ENCODE measurements around the gene IGFBP2. TPM values are rescaled to one million over a fixed set of nuclear protein-coding genes. Genes with fewer than 3 reads are reported as not detected.

The IGFBP2 gene
- total and polyA plus RNA-seq, 2 of the 13 experiments (the other 11 are each of a cell fraction or from before 2014, with no cell fraction given) = 2.0 to 5.8 TPM

GRCh38 chr2:216664593-216665034 lies 31.4 kb downstream of the IGFBP2 start:
- Histone ChIP-seq H2AFZ (ENCODE audit: low read length) (no peak overlapping the region), H4K20me1 (ENCODE audit: insufficient read depth, low read length) (no peaks in the 10 kb centered on the region), H3K4me2 (ENCODE audit: low read depth, low read length) (no peak overlapping the region), H3K79me2 (ENCODE audit: insufficient read depth, low read length) (no peaks in the 10 kb centered on the region), H3K4me3 (replicated peaks in 1 of 3; ENCODE audit: insufficient read depth in 1 of 3, low read depth in 2 of 3, low read length in 3 of 3) (no peak overlapping the region), H3K4me1 (ENCODE audit: insufficient read depth, low read length) (peaks cover 20% of the 10 kb centered on the region), H3K9ac (ENCODE audit: insufficient read depth, low read depth, low read length) (no peak overlapping the region), H3K36me3 (replicated peaks in 1 of 2; ENCODE audit: control insufficient read depth in 1 of 2, insufficient read depth in 2 of 2, low read length in 2 of 2) (no peaks in the 10 kb centered on the region), H3K27me3 (ENCODE audit: control insufficient read depth in 1 of 2, insufficient read depth in 2 of 2, low read length in 2 of 2) (peaks cover 0 to 18% of the 10 kb centered on the region in 2 experiments; a peak in 4 of 5 replicates), H3K27ac (ENCODE audit: extremely low read length, insufficient read depth, low read length) (no peak overlapping the region), H3K9me3 (ENCODE audit: low read length) (no peaks in the 10 kb centered on the region)
- in situ Hi-C loops (cut with HindIII; ENCODE audit: extremely low pct_ligation_motif_present, low pct_unique_long_range_greater_than_20kb) = loop anchor here (5.0 kb wide), 1 partner anchor 147 kb away; no protein-coding TSS in a partner anchor
- ATAC-seq (peak; percentile 63), DNase-seq (ENCODE audit: low spot score) (no peak), FAIRE-seq (no peak)
- TF ChIP-seq ZNF724P (CRISPR knock-in tag; IDR thresholded peaks at IDR 0.05; ENCODE audit: borderline replicate concordance) (peak; percentile 36; the same call in 1 of the 2 replicates), ZNF143 (CRISPR knock-in tag; IDR thresholded peaks at IDR 0.05) (no peak), RAD21 (CRISPR knock-in tag; IDR thresholded peaks at IDR 0.05) (peak; percentile 51), STAG1 (CRISPR knock-in tag; IDR thresholded peaks at IDR 0.05) (peak; percentile 77), SMC3 (IDR thresholded peaks at IDR 0.05; ENCODE audit: low read length) (peak; percentile 53), ZNF263 (CRISPR knock-in tag; IDR thresholded peaks at IDR 0.05) (0 out of 2 replicates have a peak, but pooled peaks have one; percentile 33), MIXL1 (CRISPR knock-in tag; IDR thresholded peaks at IDR 0.05) (no peak), KAT2B (IDR thresholded peaks at IDR 0.05; ENCODE audit: borderline replicate concordance, low read depth, low read length) (no peak), GATAD1 (CRISPR knock-in tag; IDR thresholded peaks at IDR 0.05) (no peak), ZNF547 (CRISPR knock-in tag; IDR thresholded peaks at IDR 0.05) (no peak), ZNF777 (CRISPR knock-in tag; IDR thresholded peaks at IDR 0.05) (no peak), ZNF660 (CRISPR knock-in tag; IDR thresholded peaks at IDR 0.05; ENCODE audit: borderline replicate concordance, low read depth) (no peak), KDM2A (CRISPR knock-in tag; IDR thresholded peaks at IDR 0.05; ENCODE audit: borderline replicate concordance, low read depth) (peak; percentile 40; the same call in 1 of the 2 replicates), BORCS8-MEF2B (CRISPR knock-in tag; IDR thresholded peaks at IDR 0.05) (0 out of 2 replicates have a peak, but pooled peaks have one; percentile 21), FOSL2 (CRISPR knock-in tag; IDR thresholded peaks at IDR 0.05) (peak; percentile 95), JUND (CRISPR knock-in tag; IDR thresholded peaks at IDR 0.05) (peak; percentile 30; the same call in 1 of the 2 replicates), ZFP41 (CRISPR knock-in tag; IDR thresholded peaks at IDR 0.05; ENCODE audit: borderline replicate concordance) (no peak), AKAP8 (CRISPR knock-in tag; IDR thresholded peaks at IDR 0.05) (no peak), SALL1 (CRISPR knock-in tag; IDR thresholded peaks at IDR 0.05) (peak; percentile 40; the same call in 1 of the 2 replicates), ZNF75D (CRISPR knock-in tag; IDR thresholded peaks at IDR 0.05; ENCODE audit: borderline replicate concordance) (no peak)
- TF ChIP-seq, protein P1, sequence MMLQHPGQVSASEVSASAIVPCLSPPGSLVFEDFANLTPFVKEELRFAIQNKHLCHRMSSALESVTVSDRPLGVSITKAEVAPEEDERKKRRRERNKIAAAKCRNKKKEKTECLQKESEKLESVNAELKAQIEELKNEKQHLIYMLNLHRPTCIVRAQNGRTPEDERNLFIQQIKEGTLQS (CRISPR knock-in tag; IDR thresholded peaks at IDR 0.05) = 0 out of 2 replicates have a peak, but pooled peaks have one; percentile 53
- TF ChIP-seq, protein P2, sequence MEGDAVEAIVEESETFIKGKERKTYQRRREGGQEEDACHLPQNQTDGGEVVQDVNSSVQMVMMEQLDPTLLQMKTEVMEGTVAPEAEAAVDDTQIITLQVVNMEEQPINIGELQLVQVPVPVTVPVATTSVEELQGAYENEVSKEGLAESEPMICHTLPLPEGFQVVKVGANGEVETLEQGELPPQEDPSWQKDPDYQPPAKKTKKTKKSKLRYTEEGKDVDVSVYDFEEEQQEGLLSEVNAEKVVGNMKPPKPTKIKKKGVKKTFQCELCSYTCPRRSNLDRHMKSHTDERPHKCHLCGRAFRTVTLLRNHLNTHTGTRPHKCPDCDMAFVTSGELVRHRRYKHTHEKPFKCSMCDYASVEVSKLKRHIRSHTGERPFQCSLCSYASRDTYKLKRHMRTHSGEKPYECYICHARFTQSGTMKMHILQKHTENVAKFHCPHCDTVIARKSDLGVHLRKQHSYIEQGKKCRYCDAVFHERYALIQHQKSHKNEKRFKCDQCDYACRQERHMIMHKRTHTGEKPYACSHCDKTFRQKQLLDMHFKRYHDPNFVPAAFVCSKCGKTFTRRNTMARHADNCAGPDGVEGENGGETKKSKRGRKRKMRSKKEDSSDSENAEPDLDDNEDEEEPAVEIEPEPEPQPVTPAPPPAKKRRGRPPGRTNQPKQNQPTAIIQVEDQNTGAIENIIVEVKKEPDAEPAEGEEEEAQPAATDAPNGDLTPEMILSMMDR (CRISPR knock-in tag; IDR thresholded peaks at IDR 0.05) = peak; percentile 80
- TF ChIP-seq, protein P3, sequence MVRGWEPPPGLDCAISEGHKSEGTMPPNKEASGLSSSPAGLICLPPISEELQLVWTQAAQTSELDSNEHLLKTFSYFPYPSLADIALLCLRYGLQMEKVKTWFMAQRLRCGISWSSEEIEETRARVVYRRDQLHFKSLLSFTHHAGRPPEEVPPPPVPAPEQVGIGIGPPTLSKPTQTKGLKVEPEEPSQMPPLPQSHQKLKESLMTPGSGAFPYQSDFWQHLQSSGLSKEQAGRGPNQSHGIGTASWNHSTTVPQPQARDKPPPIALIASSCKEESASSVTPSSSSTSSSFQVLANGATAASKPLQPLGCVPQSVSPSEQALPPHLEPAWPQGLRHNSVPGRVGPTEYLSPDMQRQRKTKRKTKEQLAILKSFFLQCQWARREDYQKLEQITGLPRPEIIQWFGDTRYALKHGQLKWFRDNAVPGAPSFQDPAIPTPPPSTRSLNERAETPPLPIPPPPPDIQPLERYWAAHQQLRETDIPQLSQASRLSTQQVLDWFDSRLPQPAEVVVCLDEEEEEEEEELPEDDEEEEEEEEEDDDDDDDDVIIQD (CRISPR knock-in tag; IDR thresholded peaks at IDR 0.05; ENCODE audit: low read depth) = 0 out of 2 replicates have a peak, but pooled peaks have one; percentile 29
- intact Hi-C loops (cut with micrococcal nuclease; ENCODE audit: unreplicated experiment) = loop anchor here (5.0 kb wide), 1 partner anchor 92 kb away; no protein-coding TSS in a partner anchor
- 9% methylated on average over 6 of the region's 6 CpGs for WGBS (ENCODE audit: low lambda C conversion rate)
- ChIA-PET POLR2A (interaction anchor here (0.9 to 2.9 kb wide), 2 partner anchors 13 to 145 kb away, joined by 3 to 8 read pairs; no protein-coding TSS in a partner anchor), CTCF (ENCODE audit: low intra/inter-chr PET ratio, low total read pairs) (interaction anchor here (6.8 kb wide), 1 partner anchor 147 kb away, joined by 257 read pairs; no protein-coding TSS in a partner anchor)
- BruUV-seq (replicated peaks) = no TSS peak
